GM21619 (cell line): Measurements from ENCODE around the gene JAML.
"Not testable (repeated sequence)": the region's sequence is repeated elsewhere in the genome, so short reads cannot be mapped to it uniquely, and the experiment has no call there.

Source experiments
- ATAC-seq: cut with Tn5 transposase; IDR thresholded peaks from one replicate; pipeline ENCODE4 v1.9.1; 2021; ENCODE audit not compliant: unreplicated experiment

JAML gene

DNA sequence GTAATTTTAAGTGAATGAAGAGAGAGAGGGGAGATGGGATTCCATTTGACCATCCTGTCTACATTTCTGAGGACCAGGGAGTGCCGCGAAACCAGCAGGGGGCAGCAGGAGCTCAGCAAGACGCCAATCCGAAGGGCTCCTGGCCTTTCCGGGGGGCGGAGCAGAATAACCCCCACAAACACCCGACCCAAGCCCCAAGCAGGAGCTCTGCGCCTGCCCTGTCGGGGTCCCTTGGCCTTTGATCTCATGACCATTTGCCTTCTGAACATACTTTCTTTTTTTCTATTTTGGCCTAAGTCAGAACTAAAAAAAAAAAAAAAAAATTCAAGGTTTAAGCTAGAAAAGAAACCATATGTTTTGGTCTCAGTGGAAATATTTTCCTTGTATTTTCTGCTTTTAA is 26.4 kb downstream of the JAML start:
- ATAC-seq: no peak

DNA sequence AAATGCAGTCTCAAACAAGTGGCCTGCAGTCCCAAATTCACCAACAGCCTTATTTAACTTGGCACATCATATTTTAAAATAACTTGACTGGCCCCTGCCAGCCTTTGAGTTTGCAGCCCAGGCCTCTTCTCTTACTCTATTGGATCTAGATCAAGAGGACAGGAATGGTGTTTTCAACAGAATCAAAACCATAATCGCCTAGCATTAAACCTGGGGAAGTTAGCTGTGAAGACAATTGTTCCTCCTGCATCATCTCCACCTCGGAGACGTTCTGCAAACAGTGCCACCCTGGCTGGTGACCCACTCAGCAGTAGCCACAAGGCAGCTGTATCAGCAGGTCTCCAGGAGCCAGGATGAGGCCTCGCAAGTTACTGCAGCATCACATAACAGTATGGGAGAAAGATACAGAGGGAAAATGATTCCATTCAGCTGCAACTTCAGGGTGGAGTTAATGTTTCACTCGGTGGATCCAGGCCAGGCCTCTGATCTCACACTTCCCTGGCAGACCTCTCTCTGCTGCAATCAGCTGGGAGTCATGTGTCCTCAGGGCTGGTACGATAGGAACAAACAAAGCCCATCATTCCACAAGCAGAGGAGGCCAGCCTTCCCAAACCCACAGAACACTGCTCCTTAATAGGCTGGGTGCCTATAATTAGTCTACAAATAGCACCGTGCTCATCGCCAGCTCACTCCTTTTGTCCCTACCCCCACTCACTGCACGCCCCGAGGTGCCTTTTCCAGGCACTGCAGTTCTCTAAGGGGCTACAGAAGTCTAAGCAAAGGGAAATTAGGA is 29.8 kb downstream of the JAML start:
- no peak for ATAC-seq

DNA sequence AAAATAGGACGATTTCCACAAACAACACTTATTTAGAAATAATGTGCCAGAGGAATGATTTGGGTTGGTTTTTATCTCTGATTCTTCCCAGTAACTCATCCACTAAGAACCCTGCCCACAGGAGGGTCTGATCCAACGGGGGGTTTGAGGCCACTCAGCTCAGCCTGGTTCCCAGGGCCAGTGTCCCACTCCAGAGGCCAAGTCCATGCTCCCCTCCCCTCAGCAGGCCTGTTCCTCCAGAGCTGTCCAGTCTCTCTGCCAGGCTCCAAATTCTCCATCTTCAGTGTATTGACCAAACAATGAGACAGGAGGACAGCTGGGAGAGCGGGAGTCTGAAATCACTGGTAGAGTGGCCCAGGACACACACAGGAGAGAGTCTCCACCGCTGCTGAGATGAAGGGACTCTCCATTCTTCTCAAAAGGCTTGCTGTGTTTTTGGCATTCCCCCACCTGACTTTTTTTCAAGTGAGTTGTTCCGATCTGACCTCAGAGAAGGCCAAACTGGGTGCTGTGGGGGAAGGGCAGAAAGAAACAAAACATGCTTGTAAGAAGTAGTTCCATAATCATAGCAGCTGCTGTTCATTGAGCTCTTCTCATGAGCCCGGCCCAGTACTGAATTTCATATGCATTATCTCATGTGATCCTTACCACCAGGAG is 30.8 kb downstream of the JAML start:
- ATAC-seq: no peak

DNA sequence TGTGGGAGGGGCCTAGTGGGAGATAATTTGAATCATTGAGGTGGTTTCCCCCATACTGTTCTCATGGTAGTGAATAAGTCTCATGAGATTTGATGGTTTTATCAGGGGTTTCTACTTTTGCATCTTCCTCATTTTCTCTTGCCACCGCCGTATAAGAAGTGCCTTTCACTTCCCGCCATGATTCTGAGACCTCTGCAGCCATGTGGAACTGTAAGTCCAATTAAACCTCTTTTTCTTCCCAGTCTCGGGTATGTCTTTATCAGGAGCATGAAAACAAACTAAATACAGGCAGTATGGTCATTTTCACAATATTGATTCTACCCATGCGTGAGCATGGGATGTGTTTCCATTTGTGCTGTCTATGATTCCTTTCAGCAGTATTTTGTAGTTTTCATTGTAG is 32.0 kb downstream of the JAML start:
- ATAC-seq: not testable (repeated sequence)

DNA sequence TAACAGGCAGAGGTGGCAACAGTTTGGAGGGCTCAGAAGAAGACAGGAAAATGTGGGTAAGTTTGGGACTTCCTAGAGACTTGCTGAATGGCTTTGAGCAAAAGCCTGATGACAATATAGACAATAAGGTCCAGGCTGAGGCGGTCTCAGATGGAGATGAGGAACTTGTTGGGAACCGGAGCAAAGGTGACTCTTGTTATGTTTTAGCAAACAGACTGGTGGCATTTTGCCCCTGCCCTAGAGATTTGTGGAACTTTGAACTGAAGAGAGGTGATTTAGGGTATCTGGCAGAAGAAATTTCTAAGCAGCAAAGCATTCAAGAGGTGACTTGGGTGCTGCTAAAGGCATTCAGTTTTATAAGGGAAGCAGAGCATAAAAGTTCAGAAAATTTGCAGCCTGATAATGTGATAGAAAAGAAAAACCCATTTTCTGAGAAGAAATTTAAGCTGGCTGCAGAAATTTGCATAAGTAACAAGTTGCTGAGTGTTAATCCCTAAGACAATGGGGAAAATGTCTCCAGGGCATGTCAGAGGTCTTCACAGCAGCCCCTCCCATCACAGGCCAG is 33.8 kb downstream of the JAML start:
- ATAC-seq: not testable (repeated sequence)

DNA sequence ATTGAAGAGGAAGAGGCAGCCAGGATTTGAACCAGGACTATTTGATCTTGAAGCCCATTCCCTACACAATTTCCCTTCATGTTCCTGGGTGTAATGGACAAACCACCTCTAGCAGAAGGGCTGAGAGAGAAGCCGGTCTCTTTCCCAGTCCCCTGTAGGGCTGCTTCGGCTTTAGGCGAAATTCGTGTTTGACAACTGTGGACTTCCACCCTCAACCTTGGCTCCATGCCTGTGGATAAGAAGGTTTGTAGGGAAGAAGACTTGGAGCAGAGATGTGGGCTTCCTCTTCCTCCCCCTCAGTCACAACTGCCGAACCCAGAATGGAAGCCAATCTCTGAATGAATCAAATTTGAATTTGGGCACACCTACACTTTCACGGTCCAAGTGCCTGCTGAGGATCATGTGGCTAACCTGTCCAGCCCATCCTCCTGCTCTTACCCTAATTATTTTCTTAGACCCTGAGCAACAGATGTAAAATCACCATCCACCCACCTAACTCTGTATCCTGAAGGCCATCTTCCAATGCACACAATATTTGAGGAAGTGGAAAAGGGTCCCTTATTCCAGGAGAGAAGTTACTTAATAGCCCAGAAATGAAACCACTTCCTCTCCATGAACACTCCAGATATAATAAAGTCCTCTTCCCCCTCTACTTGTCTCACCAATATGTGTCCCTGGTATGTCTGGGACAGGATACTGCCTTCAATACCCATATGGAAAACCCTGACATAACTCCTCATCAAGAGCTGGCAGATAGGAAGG is 38.3 kb downstream of the JAML start:
- no peak for ATAC-seq

DNA sequence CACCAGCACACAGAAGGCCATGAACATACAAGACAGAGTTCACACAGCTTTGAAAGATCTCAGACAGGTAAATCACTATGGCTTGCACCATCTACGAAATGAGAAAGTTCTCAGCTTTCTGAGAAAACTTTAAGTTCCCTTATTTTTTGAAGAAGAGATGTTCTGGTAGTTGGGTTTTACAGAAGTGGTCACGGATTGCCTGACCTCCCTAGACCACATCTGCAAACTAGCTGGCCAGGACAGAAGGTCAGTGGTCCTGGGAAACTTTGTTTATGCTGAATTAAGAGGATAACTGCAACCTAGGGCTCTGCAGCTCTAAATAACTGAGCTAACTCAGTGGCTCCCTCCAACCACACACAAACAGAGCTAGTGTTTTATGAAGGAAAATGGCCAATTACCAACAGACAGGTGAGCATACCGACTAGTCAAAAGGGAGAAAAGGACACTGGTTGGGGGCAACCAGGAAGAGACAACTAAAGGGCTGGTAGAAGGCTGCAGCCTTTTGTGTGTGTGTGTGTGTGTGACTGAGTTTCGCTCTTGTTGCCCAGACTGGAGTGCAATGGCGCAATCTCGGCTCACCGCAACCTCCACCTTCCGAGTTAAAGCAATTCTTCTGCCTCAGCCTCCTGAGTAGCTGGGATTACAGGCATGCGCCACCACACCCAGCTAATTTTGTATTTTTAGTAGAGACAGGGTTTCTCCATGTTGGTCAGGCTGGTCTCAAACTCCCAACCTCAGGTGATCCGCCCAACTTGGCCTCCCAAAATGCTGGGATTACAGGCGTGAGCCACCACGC is 39.8 kb downstream of the JAML start:
- ATAC-seq: no peak

DNA sequence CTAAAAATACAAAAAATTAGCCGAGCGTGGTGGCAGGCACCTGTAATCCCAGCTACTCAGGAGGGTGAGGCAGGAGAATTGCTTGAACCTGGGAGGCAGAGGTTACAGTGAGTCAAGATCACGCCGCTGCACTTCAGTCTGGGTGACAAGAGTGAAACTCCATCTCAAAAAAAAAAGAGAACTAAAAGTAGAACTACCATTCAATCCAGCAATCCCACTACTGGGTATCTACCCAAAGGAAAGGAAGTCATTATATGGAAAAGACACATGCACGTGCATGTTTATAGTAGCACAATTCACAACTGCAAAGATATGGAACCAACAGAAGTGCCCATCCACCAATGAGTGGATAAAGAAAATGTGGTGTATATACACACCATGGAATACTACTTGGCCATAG is 41.1 kb downstream of the JAML start:
- not testable (repeated sequence) for ATAC-seq

DNA sequence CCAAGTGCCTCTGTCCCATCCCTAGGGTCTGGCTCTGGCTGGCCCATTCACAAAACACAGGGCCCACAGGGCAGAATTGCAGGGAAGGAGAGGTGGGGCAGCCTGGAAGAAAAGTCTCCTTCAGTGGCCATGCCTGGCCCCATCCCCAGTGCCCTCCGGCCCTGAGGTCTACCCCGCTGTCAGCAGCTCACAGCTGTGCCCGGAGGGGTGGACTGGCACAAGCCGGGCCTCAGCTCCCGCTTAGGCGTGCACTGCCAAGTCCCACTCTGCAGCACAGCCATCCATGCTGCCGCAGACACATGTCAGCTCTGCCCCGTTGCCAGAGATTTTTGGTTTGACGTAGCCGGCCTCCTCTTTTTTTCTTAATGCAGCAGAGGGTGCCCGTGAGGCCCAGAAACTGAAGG is 44.5 kb downstream of the JAML start:
- ATAC-seq: no peak

DNA sequence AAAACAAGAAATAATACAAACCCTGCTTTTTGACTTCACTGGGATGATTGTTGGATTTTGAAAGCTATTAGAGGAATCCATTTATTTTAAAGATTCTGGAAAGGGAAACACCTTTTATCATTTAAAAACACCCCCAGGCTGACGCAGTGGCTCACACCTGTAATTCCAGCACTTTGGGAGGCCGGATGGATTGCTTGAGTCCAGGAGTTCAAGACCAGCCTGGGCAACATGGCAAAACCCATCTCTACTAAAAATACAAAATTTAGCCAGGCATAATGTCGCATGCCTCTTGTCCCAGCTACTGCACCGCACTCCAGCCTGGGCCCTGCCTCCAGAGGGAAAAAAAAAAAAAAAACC is 48.1 kb downstream of the JAML start:
- no peak for ATAC-seq

DNA sequence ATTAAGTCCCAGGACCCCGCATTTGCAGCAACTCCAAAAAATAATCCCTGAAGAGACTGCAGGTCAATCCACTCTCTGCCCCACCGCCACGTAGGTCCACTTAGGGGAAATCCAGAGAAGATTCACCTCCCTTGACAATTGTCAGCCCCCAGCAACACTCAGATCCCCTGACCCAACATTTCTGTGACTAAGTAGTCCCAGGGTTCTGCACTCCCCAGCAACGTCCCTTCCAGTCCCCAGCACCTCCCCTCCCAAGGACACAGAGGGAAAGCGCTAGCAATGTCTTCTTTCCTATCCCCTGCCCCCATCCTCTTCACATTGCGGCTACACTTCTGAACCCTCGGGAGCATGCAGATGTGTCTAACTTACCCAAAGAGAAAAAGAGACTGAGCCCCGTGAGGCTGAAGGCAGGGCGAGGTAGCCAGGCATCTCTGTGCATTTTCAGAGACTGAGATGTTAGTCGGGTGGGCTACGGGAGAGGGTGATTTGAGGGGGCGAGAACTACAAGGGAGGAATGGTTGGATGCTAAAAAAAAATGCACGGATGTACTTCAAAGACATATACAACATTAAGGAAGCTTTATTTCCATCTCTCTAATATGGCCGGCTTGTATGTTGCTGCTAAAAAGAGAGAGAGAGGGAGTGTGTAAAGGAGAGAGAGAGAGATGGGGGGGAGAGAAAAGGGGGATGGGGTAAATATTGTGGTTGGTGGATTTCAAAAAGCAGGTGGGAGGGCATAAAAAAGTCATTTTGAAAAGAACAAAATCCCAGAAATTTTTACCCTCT is 48.6 kb downstream of the JAML start, which contains the start of gene SCN2B:
SCN2B (minus strand) TSS at position 647 of the 785 bp plus-strand sequence; CDS start at position 439, 208 bp downstream.
- ATAC-seq: no peak

DNA sequence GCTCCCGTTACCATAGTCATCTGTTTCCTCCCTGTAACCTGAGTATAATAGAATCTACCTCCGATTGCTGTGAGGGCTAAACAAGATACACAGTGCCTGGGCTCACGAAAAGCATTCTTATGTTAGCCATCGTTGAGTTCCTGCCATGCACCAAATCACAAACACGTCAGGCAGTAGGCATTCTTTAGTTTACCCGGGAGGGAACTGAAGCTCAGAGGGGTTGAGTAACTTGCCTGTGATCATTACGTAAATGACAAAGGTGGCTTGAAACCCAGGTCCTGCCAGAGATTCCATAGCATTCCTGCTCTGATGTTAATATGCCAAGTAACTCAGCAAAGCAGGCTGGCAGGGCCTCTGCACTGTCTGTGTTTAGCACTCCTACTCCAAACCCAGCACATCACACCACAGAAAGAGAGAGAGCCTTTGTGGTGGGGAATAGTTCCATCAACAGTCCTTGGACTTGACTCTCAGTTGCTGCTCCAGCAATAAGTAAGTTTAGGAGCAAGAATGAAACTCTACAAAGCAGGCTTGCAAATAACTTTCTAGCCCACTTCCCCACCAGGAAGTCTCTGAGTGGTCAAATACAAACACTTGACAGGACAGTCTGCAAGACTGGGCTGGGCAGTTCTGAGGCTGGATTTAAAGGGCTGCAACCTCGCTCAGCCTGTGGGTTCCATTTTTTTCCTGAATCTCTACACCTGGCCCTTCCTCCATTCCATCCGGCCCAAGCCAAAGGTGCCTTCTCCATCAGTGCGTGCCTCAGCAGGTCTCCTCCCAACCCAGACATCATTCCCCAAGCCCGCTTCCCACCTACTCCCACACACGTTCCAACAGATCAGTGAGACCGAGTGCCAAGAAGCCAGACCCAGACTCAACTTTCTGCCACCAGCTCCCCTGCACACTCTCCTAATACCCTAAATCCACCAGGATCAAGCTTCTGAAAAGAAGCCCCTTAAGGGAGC is 49.5 kb downstream of the JAML start:
- ATAC-seq: no peak

DNA sequence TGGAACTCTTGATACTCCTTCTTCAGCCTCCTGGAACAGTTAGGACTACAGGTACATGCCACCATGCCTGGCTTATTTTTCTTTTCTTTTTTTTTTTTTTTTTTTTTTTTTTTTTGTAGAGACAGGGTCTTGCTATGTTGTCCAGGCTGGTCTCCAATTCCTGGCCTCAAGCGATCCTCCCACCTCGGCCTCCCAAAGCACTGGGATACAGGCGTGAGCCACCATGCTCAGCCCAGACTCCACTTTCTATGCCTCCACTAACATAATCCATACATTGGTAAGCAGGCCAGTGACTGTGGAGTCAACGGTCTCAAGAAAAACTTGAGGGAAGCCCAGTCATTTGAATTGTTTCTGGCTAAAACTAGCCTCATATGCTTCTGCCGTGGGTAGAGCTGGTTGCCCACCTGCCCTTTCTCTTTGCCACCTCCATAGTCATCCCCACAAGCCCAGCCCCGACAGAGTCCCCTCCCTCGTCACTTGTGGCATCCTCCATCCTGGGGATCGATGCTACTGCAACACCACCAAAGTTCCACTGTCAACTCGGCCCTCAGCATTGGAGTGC is 50.7 kb downstream of the JAML start:
- no peak for ATAC-seq

DNA sequence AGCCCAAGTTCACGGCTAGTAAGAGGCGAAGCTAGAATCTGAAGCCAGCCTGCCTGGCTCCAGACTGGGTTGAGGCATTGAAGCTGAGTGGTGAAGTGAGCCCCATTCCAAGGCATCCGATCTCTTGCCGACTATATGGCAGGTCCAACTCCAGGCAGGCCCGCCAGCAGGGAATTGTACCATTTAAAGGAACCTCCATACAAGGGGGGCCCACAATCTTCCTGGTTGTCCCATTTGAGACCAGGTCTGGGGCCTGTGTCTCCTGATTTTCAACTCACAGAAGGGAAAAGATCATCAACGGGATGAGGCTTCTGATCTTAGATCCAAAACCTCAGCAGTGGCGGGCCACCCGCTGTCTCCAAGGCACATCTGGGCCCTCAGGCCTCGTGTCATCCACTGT is 52.5 kb downstream of the JAML start:
- no peak for ATAC-seq

DNA sequence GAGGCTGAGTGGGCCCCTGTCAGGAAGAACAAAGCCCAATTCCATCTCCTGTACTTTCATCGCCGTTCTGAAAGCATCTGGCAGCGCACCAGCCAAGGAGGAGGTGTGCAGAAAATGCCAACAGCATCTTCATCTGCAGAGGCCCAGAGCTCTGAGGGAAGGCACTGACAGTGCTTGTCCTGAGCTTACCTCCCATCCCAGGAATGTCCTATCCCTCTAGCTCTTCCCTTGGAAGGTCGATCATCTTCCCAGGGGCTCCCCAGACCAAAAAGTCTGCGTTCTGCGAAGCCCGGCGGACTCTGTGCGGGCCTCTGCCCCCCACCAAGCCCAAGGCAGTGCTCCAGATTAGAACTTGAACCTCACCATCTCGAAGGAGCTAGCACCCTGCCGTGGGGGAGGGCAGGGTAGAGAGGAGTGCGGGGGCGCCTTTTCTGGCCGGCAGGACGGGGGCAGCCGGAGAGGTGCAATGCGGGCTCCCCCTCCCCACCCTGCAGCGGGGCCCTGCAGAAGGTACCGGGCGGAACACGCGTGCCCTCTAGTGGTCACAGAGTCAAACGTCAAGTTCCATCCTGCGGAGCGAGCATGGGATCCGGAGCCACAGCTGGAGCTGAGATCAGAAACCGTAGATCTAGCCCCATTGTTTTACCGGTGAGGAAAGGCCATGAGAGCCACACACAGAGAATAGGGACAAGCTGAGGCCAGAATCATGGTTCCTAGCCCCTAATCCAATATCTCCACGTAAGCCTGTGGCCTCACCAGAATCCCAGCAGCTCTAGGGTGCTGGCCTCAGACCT is 53.3 kb downstream of the JAML start:
- ATAC-seq: no peak

DNA sequence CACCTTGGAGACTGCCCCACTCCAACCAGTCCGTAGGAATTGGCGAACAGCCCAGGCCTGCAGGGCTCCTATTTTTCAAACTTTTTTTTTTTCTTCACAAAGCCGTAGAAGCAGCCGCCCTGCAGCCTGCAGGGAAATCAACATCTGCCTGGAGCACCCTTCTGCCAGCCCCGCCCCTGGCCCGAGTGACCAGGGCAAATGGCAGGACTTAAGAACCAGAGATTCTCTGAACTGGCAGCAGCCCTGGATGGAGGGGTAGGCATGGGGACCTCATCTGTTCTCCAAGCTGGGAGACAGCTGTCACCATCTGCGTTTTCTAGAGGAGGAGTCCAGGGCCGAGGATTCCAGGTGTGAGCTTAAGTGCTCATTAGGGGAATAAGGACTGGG is 53.9 kb downstream of the JAML start:
- no peak for ATAC-seq

DNA sequence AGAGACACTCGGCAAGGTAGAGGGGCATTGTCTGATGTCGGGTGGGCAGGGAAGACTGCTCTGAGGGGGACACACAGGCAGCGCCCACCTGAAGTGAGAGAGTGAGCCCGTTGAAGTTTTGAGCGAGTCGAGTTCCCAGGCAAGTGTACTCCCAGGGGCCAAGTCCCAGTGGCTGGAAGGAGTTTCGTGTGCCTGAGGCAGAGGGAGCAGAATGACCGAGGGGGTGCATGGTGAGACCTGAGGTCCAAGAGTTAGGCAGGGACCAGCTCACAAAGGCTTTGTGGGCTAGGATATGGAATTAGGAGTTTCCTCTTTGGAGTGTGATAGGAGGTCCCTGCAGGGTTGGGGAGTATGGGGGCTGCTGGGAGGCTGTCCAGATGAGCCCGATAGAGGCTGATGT is 54.6 kb downstream of the JAML start:
- ATAC-seq: no peak
